Smooth muscle cell (in vitro differentiated cells): ENCODE measurements around the gene CEP44. TPM values are rescaled to one million over a fixed set of nuclear protein-coding genes. Genes with fewer than 3 reads are reported as not detected.

ENCODE experiments used
- DNase-seq: peaks from one replicate; lab custom pipeline; 2025; ENCODE audit not compliant: unreplicated experiment; lab: John Stamatoyannopoulos, UW
- H2AFZ ChIP-seq: fragments of 200-600 bp; sonication (generic); 2 replicates; pipeline ENCODE4 v1.6.0; 2016; ENCODE audit warnings: antibody characterized with exemption, low read depth, mild to moderate bottlenecking
- H3F3A ChIP-seq: fragments of 200-600 bp; sonication (generic); 2 replicates; pipeline ENCODE4 v1.6.0; 2017; ENCODE audit warnings: antibody characterized with exemption, low read depth
- H3K27ac ChIP-seq: fragments of 200-600 bp; sonication (generic); 2 replicates; pipeline ENCODE4 v1.5.1; 2016; ENCODE audit warnings: low read depth, mild to moderate bottlenecking
- H3K27me3 ChIP-seq: fragments of 200-600 bp; sonication (generic); 2 replicates; pipeline ENCODE4 v1.6.1; 2016; ENCODE audit warnings: low read depth, mild to moderate bottlenecking
- H3K36me3 ChIP-seq: fragments of 200-600 bp; sonication (generic); 2 replicates; pipeline ENCODE4 v1.5.1; 2016; ENCODE audit warnings: low read depth
- H3K4me1 ChIP-seq: fragments of 200-600 bp; sonication (generic); 2 replicates; pipeline ENCODE4 v1.5.1; 2016; ENCODE audit warnings: low read depth
- H3K4me2 ChIP-seq: fragments of 200-600 bp; sonication (generic); 2 replicates; pipeline ENCODE4 v1.6.0; 2016; ENCODE audit warnings: mild to moderate bottlenecking
- H3K4me3 ChIP-seq: fragments of 200-600 bp; sonication (generic); 2 replicates; pipeline ENCODE4 v1.5.1; 2016; ENCODE audit warnings: mild to moderate bottlenecking
- H3K79me2 ChIP-seq: fragments of 200-600 bp; sonication (generic); 2 replicates; pipeline ENCODE4 v1.6.0; 2016; ENCODE audit warnings: low read depth, mild to moderate bottlenecking
- H3K9ac ChIP-seq: fragments of 200-600 bp; sonication (generic); 2 replicates; pipeline ENCODE4 v1.6.0; 2016; ENCODE audit warnings: low read depth
- H3K9me3 ChIP-seq: fragments of 200-600 bp; sonication (generic); replicated peaks from 2 replicates; pipeline ENCODE4 v1.5.1; 2016; ENCODE audit warnings: low read depth
- H4K20me1 ChIP-seq: fragments of 200-600 bp; sonication (generic); 2 replicates; pipeline ENCODE4 v1.6.0; 2016; ENCODE audit warnings: low read depth
- CTCF ChIP-seq: fragments of 200-600 bp; sonication (generic); IDR thresholded peaks from 2 replicates; pipeline ENCODE4 v1.5.1; 2017; ENCODE audit warnings: borderline replicate concordance, mild to moderate bottlenecking, antibody characterized with exemption; ENCODE audit not compliant: insufficient read depth, poor library complexity, severe bottlenecking
- WGBS: methylation state at CpG from one replicate; pipeline ENCODE4 v1.1.7; 2016; ENCODE audit warnings: low lambda C conversion rate; 5-methylcytosine and 5-hydroxymethylcytosine counted together
- polyA plus RNA-seq: library from polyadenylated mRNA; unstranded; fragments of >200 nt; fragmentation: Nextera tagmentation; extraction: Ambion mirVana; gene quantifications from 2 replicates; pipeline ENCODE4 v1.2.1, GENCODE V29; 2016
- total RNA-seq: library from RNA; depleted of rRNA; stranded (reverse); fragments of >200 nt; gene quantifications from 2 replicates; pipeline ENCODE4 v1.2.3, GENCODE V29; 2014

CEP44 gene
- total and polyA plus RNA-seq, 2 experiments from 2014 or later = 11.4 to 25.2 TPM

- H4K20me1 ChIP-seq = peaks cover 14% of the 10 kb centered on the region
- peaks cover 91% of the 10 kb centered on the region for H3K79me2 ChIP-seq
- peaks cover 6% of the 10 kb centered on the region for H3K36me3 ChIP-seq
- no peak for TF ChIP-seq CTCF
- no peaks in the 10 kb centered on the region for H3K9me3 ChIP-seq
- WGBS = 88% methylated on average over 3 of the region's 3 CpGs
- no peak overlapping the region for H3K27ac ChIP-seq
- H3F3A ChIP-seq = peaks cover 3% of the 10 kb centered on the region
- no peak overlapping the region for H3K4me3 ChIP-seq
- DNase-seq = no peak
- no peaks in the 10 kb centered on the region for H3K27me3 ChIP-seq
- no peak overlapping the region for H2AFZ ChIP-seq
- no peak overlapping the region for H3K9ac ChIP-seq
- no peak overlapping the region for H3K4me2 ChIP-seq
- H3K4me1 ChIP-seq = peaks cover 9% of the 10 kb centered on the region
These were observed 4.1 kb upstream of the CEP44 start for GRCh38 chr4:174279433-174280155.

GRCh38 chr4:174281182-174281737 lies 2.5 kb upstream of the CEP44 start:
- Histone ChIP-seq H3K4me1 (peaks cover 19% of the 10 kb centered on the region), H3K9ac (no peak overlapping the region), H4K20me1 (peaks cover 8% of the 10 kb centered on the region), H3K9me3 (no peaks in the 10 kb centered on the region), H3K27ac (no peak overlapping the region), H3F3A (peaks cover 3% of the 10 kb centered on the region), H3K4me2 (peak overlapping the region; percentile 92), H2AFZ (no peak overlapping the region), H3K79me2 (peaks cover 91% of the 10 kb centered on the region), H3K4me3 (no peak overlapping the region), H3K27me3 (no peaks in the 10 kb centered on the region), H3K36me3 (peaks cover 6% of the 10 kb centered on the region)
- DNase-seq = no peak
- TF ChIP-seq CTCF = no peak
- WGBS = 89% methylated on average over 5 of the region's 5 CpGs

GRCh38 chr4:174281901-174282300 lies 1.8 kb upstream of the CEP44 start:
- peak overlapping the region; percentile 70 for H3K4me3 ChIP-seq

More at GRCh38 chr4:174281901-174282300, 1.8 kb upstream of the CEP44 start:
- H3K36me3 ChIP-seq = peaks cover 6% of the 10 kb centered on the region
- H3K79me2 ChIP-seq = peaks cover 91% of the 10 kb centered on the region
- peaks cover 3% of the 10 kb centered on the region for H3F3A ChIP-seq
- peaks cover 8% of the 10 kb centered on the region for H4K20me1 ChIP-seq
- no peak for TF ChIP-seq CTCF
- H3K27ac ChIP-seq = no peak overlapping the region
- H3K27me3 ChIP-seq = no peaks in the 10 kb centered on the region
- no peak for DNase-seq
- peaks cover 19% of the 10 kb centered on the region for H3K4me1 ChIP-seq
- no peaks in the 10 kb centered on the region for H3K9me3 ChIP-seq
- H3K4me2 ChIP-seq = peak overlapping the region; percentile 92
- H2AFZ ChIP-seq = no peak overlapping the region
- peak overlapping the region; percentile 94 for H3K9ac ChIP-seq
